GM19193 (cell line): ENCODE results near the gene THAP4.

ENCODE experiments used
- POLR2A ChIP-seq: IDR thresholded peaks from 4 replicates; pipeline ENCODE4 v1.6.1; 2011; ENCODE audit not compliant: insufficient read depth, insufficient read length; ENCODE audit errors: extremely low read depth

The THAP4 gene

GRCh38 chr2:241573741-241574140 lies 63.2 kb downstream of the THAP4 start:
- TF ChIP-seq POLR2A, result no peak

- no peak for TF ChIP-seq POLR2A
Measured at GRCh38 chr2:241571821-241572620, 64.9 kb downstream of the THAP4 start.

GRCh38 chr2:241570961-241571581 lies 65.9 kb downstream of the THAP4 start:
- TF ChIP-seq POLR2A, result no peak

GRCh38 chr2:241569831-241570281 lies 67.1 kb downstream of the THAP4 start:
- no peak for TF ChIP-seq POLR2A

GRCh38 chr2:241568726-241569125 lies 68.2 kb downstream of the THAP4 start:
- TF ChIP-seq POLR2A, result no peak

- TF ChIP-seq POLR2A, result no peak
Measured at GRCh38 chr2:241567776-241568175, 69.2 kb downstream of the THAP4 start.

- no peak for TF ChIP-seq POLR2A
Measured at GRCh38 chr2:241566468-241566867, 70.5 kb downstream of the THAP4 start.

GRCh38 chr2:241565411-241565810 lies 71.5 kb downstream of the THAP4 start:
- TF ChIP-seq POLR2A, result no peak

- TF ChIP-seq POLR2A, result no peak
Measured at GRCh38 chr2:241564596-241565410, 72.2 kb downstream of the THAP4 start.

GRCh38 chr2:241563981-241564595 lies 72.9 kb downstream of the THAP4 start:
- TF ChIP-seq POLR2A, result no peak

- no peak for TF ChIP-seq POLR2A
Measured at GRCh38 chr2:241563571-241563980, 73.4 kb downstream of the THAP4 start.

GRCh38 chr2:241563031-241563507 lies 73.9 kb downstream of the THAP4 start:
- no peak for TF ChIP-seq POLR2A

GRCh38 chr2:241562269-241562891 lies 74.6 kb downstream of the THAP4 start:
- TF ChIP-seq POLR2A, result no peak

- TF ChIP-seq POLR2A, result no peak
Measured at GRCh38 chr2:241561832-241562231, 75.1 kb downstream of the THAP4 start.
